HG02938 (cell line): ENCODE measurements around the gene ZDHHC14.
"Not testable (repeated sequence)": the region's sequence is repeated elsewhere in the genome, so short reads cannot be mapped to it uniquely, and the experiment has no call there.

Source experiments
- ATAC-seq: cut with Tn5 transposase; IDR thresholded peaks from one replicate; pipeline ENCODE4 v1.9.1; 2021; ENCODE audit warnings: mild to moderate bottlenecking, moderate library complexity; ENCODE audit not compliant: unreplicated experiment

The ZDHHC14 gene

GRCh38 chr6:157590654-157591053 is 209.7 kb downstream of the ZDHHC14 start:
- not testable (repeated sequence) for ATAC-seq

DNA sequence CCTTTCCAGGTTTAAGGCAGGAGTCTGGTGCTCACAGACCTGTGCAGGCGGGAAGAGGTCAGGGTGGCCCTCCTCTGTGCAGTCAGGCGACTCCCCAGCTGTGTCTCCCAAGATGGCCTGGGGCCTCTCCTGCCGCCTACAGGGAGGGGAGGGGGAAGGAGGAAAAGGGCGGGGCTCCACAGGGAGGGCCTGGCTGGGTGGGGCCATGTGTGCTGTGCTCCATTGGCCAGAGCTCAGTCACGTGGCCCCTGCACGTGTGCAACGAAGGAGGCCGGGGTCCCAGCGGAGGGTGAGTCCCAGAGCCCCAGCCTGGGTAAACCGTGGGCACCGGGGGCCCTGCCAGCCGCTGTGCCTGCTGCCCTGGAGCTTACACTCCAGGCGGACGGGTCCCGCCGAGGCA is 211.6 kb downstream of the ZDHHC14 start:
- ATAC-seq, result no peak

DNA sequence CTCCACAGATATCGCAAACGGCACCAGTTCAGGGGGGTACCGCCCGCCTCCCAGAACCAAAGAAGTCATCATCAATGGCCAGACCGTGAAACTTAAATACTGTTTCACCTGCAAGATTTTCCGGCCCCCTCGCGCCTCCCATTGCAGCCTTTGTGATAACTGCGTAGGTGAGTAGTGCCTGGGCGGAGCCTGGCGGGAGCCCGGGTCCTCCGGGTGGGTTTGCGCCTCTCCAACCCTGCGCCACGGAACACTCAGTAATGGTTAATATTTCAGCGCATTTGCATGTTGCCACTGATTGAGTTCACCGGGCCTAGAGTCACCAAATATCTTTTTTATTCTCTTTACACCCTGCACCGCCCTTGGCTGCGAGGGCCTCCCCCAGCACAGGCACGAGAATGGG is 212.0 kb downstream of the ZDHHC14 start:
- ATAC-seq, result no peak

- no peak for ATAC-seq
These were observed 212.6 kb downstream of the ZDHHC14 start for GRCh38 chr6:157593596-157593995.

GRCh38 chr6:157594292-157594691 is 213.3 kb downstream of the ZDHHC14 start:
- no peak for ATAC-seq

GRCh38 chr6:157595768-157596167 is 214.8 kb downstream of the ZDHHC14 start:
- ATAC-seq, result no peak

GRCh38 chr6:157596461-157596860 is 215.5 kb downstream of the ZDHHC14 start:
- ATAC-seq, result no peak

GRCh38 chr6:157596886-157597285 is 215.9 kb downstream of the ZDHHC14 start:
- no peak for ATAC-seq

GRCh38 chr6:157597461-157598312 is 216.7 kb downstream of the ZDHHC14 start:
- no peak for ATAC-seq

DNA sequence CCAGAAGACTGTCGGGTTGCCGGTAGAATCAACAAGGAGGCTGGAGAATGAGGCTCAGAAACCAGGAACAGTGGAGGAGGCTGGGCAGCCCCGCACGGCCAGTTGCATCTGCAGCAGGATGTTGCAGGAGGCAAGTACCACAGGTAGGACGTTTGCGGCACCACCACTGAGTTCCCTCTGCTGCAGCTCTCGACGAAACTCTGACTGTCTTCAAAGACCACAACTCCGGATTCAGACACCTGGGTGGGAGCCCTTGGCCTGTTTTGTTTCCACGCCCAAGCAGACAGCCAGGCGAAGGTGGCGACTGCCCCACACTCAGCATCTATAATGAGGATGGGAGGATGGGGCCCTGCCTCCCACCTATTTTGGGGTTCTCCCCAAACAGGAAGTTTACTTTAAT is 218.2 kb downstream of the ZDHHC14 start:
- no peak for ATAC-seq

GRCh38 chr6:157600807-157601206 is 219.8 kb downstream of the ZDHHC14 start:
- no peak for ATAC-seq

GRCh38 chr6:157602521-157603295 is 221.7 kb downstream of the ZDHHC14 start:
- no peak for ATAC-seq

- no peak for ATAC-seq
These were observed 222.4 kb downstream of the ZDHHC14 start for GRCh38 chr6:157603314-157603940.

DNA sequence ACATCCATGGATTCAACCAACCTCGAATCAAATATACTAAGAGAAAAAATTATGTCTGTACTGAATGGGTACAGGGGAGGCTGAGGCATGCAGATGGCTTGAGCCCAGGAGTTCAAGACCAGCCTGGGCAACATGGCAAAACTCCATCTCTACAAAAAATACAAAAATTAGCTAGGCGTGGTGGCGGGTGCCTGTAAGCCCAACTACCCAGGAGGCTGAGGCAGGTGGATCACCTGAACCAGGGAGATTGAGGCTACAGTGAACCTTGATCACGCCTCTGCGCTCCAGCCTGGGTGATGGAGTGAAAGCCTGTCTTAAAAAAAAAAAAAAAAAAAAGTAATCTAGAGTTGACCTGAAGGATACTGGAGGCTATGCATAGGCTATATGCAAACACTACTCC is 223.0 kb downstream of the ZDHHC14 start:
- no peak for ATAC-seq

GRCh38 chr6:157604816-157605215 is 223.8 kb downstream of the ZDHHC14 start:
- ATAC-seq, result no peak

DNA sequence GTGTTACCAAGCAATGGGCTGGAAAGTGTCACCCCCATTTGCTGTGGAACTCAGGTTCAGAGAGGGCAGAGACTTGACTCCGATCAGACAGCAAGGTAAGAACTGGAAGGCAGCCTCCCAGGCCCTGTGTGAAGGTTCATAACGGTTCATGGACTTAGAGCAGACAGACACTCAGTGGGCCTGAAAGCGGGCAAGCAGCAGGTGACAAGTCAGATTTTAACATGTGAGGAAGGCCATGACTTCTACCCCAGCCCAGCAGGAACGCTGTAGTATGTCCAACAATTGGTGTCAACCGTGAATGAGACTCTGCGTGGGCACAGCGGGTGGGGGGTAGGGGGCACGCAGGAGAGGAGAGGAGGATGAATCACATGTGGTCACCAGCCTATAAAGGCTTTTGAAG is 224.5 kb downstream of the ZDHHC14 start:
- ATAC-seq, result no peak

GRCh38 chr6:157606516-157606915 is 225.5 kb downstream of the ZDHHC14 start:
- no peak for ATAC-seq

GRCh38 chr6:157607317-157608109 is 226.5 kb downstream of the ZDHHC14 start:
- ATAC-seq, result no peak

DNA sequence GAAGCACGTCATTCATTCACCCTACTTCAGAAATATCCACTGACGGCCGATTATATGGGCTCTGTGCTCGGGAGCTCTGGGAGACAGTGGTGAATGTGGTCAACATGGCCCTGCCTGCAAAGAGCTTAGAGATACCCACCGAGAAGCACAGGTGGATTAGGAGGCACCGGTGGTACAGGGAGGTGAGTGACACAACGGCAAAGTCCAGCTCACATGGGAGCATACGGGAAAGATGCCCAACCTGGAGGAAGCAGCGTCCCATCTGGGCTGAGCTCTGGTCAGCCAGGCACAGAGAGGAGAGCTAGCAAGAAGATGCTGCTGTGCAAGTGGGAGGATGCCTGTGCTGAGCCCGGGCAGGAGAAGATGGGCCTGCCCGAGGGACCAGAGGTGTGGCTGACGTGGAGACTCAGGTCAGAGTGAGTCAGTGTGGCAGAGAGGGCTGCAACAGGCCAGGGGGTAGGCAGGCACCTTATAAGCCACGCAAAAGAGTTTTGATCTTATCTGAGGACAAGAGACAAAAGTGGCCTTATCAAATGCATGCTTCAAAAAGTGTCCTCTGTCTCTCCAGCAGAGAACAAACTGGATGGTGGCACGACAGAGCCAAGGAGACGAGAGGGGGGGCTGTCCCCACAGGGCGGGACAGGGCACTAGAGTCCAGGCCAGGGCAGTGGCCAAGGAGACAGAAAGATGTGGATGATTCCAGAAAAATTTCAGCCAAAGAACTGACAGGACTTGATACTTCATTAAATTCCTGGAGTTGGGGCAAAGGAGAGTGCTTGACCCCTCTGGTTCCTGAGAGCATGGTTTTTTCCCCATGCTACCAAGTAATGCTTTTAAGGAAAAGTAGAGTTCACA is 227.5 kb downstream of the ZDHHC14 start:
- ATAC-seq, result no peak

DNA sequence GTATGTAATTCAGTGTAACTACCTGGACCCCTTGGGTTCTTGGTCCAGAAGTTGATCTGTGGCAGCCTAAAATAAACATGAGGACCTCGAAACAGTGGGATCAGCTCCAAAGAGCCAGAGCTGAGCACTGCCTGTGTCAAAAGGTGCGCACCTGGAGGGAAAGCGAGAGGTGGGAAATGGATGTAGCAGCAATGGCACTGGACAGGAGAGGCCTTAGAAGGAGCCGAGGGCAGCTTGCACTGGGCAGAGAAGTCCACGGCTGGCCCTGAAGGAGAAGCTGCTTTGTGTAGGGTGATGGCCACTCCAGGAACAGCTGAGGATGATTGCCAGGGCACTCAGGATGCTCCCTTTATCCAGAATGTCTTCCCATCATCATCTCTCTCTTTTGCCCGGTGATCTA is 228.1 kb downstream of the ZDHHC14 start:
- ATAC-seq, result no peak
